ENCODE data around the gene FGGY. TPM values are rescaled to one million over a fixed set of nuclear protein-coding genes. Genes with fewer than 3 reads are reported as not detected.

FGGY gene
- total RNA-seq, 1 donor from 2014 or later = 32.5 TPM

- peaks cover 7% of the 10 kb centered on the region for H3K4me1 Mint-ChIP-seq
- Histone ChIP-seq H3F3A (ENCODE audit: low read depth) (no peaks in the 10 kb centered on the region), H3K27ac (no peak overlapping the region), H3K9me3 (ENCODE audit: low read depth) (no peaks in the 10 kb centered on the region), H3K79me2 (ENCODE audit: low read depth) (no peaks in the 10 kb centered on the region), H3K9ac (no peak overlapping the region), H3K4me2 (no peak overlapping the region), H3K27me3 (no peaks in the 10 kb centered on the region), H3K4me1 (peaks cover 8% of the 10 kb centered on the region), H4K20me1 (ENCODE audit: low read depth) (no peaks in the 10 kb centered on the region), H3K4me3 (no peak overlapping the region), H2AFZ (replicated peaks) (no peak overlapping the region), H3K36me3 (no peaks in the 10 kb centered on the region)
- H3K9me3 Mint-ChIP-seq = peaks cover 9% of the 10 kb centered on the region
- no peak overlapping the region for H3K4me3 Mint-ChIP-seq
- no peak overlapping the region for H3K27ac Mint-ChIP-seq
- H3K36me3 Mint-ChIP-seq = no peaks in the 10 kb centered on the region
- no peaks in the 10 kb centered on the region for H3K27me3 Mint-ChIP-seq (ENCODE audit: insufficient read depth, low read depth)
- no peak for DNase-seq (ENCODE audit: low spot score)
- TF ChIP-seq EZH2 (IDR thresholded peaks at IDR 0.05) = no peak
- TF ChIP-seq CTCF (IDR thresholded peaks at IDR 0.05) = no peak
- TF ChIP-seq EZH2phosphoT487 (IDR thresholded peaks at IDR 0.05) = no peak
Observed at GRCh38 chr1:59714219-59714618, 417.3 kb downstream of the FGGY start.

- H3K27ac ChIP-seq = no peak overlapping the region
- no peaks in the 10 kb centered on the region for H3K79me2 ChIP-seq (ENCODE audit: low read depth)
- H3K4me1 ChIP-seq = peaks cover 8% of the 10 kb centered on the region
- Mint-ChIP-seq H3K36me3 (no peaks in the 10 kb centered on the region), H3K27me3 (ENCODE audit: insufficient read depth, low read depth) (no peaks in the 10 kb centered on the region), H3K4me3 (no peak overlapping the region), H3K27ac (no peak overlapping the region), H3K9me3 (peaks cover 7% of the 10 kb centered on the region), H3K4me1 (peaks cover 7% of the 10 kb centered on the region)
- H3K4me3 ChIP-seq = no peak overlapping the region
- H2AFZ ChIP-seq (replicated peaks) = no peak overlapping the region
- no peak overlapping the region for H3K4me2 ChIP-seq
- H3K9me3 ChIP-seq (ENCODE audit: low read depth) = no peaks in the 10 kb centered on the region
- H3K9ac ChIP-seq = no peak overlapping the region
- DNase-seq (ENCODE audit: low spot score) = no peak
- no peaks in the 10 kb centered on the region for H3K27me3 ChIP-seq
- H4K20me1 ChIP-seq (ENCODE audit: low read depth) = no peaks in the 10 kb centered on the region
- H3F3A ChIP-seq (ENCODE audit: low read depth) = no peaks in the 10 kb centered on the region
- TF ChIP-seq CTCF (IDR thresholded peaks at IDR 0.05) = no peak
- no peak for TF ChIP-seq EZH2 (IDR thresholded peaks at IDR 0.05)
- no peak for TF ChIP-seq EZH2phosphoT487 (IDR thresholded peaks at IDR 0.05)
- no peaks in the 10 kb centered on the region for H3K36me3 ChIP-seq
Observed at GRCh38 chr1:59714966-59715365, 418.1 kb downstream of the FGGY start.

GRCh38 chr1:59716832-59717231 is 419.9 kb downstream of the FGGY start:
- Histone ChIP-seq H3K9ac (no peak overlapping the region), H3K79me2 (ENCODE audit: low read depth) (no peaks in the 10 kb centered on the region), H3K4me2 (peak overlapping the region; percentile 6), H2AFZ (replicated peaks) (peak overlapping the region; percentile 14), H3K4me1 (peaks cover 8% of the 10 kb centered on the region), H4K20me1 (ENCODE audit: low read depth) (no peaks in the 10 kb centered on the region), H3K9me3 (ENCODE audit: low read depth) (no peaks in the 10 kb centered on the region), H3K4me3 (no peak overlapping the region), H3F3A (ENCODE audit: low read depth) (no peaks in the 10 kb centered on the region), H3K27me3 (no peaks in the 10 kb centered on the region), H3K27ac (no peak overlapping the region), H3K36me3 (no peaks in the 10 kb centered on the region)
- Mint-ChIP-seq H3K27me3 (ENCODE audit: insufficient read depth, low read depth) (no peaks in the 10 kb centered on the region), H3K4me1 (peaks cover 7% of the 10 kb centered on the region), H3K27ac (no peak overlapping the region), H3K36me3 (no peaks in the 10 kb centered on the region), H3K4me3 (no peak overlapping the region), H3K9me3 (no peaks in the 10 kb centered on the region)
- TF ChIP-seq CTCF (IDR thresholded peaks at IDR 0.05) (no peak), EZH2 (IDR thresholded peaks at IDR 0.05) (no peak), EZH2phosphoT487 (IDR thresholded peaks at IDR 0.05) (no peak)
- no peak for DNase-seq (ENCODE audit: low spot score)

Measured in neural progenitor cell (in vitro differentiated cells).